Measurements from ENCODE around the gene BUB3.

DNA sequence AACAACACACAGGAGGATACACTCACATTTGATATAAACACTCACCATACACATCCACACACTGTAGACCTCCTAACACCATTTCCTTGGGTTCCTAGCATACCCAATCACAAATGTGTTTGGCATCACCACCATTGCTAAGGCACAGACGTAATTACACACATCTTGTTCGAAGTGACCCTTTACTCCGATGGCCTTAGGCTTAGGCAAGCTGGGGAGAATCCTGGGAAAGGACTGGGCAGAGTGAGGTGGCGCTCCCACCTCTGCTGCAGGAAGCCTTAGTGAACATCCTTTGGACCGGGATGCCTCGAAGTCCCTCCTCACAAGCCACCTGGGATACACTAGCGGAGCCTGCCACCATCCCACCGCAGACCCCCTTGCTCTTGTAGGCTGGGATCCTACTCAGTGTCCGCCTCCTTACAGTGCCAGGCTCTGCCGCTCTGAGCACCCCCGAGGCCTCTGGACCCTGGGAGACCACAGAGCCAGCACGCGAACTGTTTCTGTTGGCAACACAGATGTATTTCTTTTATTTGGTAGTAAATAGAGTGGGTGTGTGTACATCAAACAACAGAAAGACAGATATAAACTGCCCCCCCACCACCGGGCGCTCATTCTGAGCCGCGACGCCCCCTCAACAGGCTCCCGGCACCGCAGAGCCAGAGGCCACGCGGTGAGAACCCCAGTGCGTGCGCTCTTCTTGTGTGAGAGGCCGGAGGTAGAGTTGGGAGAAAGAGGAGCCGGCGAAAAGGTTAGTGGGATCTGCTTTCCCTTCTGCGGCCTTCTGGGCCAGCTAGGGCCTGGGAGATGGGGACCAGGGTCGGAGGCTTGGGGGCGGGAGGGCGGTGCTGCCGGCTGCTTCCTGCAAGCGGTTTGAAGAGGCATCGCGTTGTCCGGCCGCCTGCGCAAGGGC, 12.2 kb upstream of the BUB3 start:
- TF ChIP-seq POLR2A (IDR thresholded peaks at IDR 0.05; ENCODE audit: low read depth) (no peak), POLR2AphosphoS5 (IDR thresholded peaks at IDR 0.05) (no peak), EP300 (IDR thresholded peaks at IDR 0.05) (no peak)
- TF ChIP-seq, protein P1, sequence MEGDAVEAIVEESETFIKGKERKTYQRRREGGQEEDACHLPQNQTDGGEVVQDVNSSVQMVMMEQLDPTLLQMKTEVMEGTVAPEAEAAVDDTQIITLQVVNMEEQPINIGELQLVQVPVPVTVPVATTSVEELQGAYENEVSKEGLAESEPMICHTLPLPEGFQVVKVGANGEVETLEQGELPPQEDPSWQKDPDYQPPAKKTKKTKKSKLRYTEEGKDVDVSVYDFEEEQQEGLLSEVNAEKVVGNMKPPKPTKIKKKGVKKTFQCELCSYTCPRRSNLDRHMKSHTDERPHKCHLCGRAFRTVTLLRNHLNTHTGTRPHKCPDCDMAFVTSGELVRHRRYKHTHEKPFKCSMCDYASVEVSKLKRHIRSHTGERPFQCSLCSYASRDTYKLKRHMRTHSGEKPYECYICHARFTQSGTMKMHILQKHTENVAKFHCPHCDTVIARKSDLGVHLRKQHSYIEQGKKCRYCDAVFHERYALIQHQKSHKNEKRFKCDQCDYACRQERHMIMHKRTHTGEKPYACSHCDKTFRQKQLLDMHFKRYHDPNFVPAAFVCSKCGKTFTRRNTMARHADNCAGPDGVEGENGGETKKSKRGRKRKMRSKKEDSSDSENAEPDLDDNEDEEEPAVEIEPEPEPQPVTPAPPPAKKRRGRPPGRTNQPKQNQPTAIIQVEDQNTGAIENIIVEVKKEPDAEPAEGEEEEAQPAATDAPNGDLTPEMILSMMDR (IDR thresholded peaks at IDR 0.05) = no peak
